HepG2 (cell line): ENCODE data around the gene SPAG7. TPM values are rescaled to one million over a fixed set of nuclear protein-coding genes. Genes with fewer than 3 reads are reported as not detected.

Experiments
- ATAC-seq: fragments of 200-7000 bp; cut with Tn5 transposase; 3 replicates; pipeline ENCODE4 v1.9.1; 2020; ENCODE audit warnings: mild to moderate bottlenecking, moderate library complexity
- BruUV-seq: library from RNA; stranded (reverse); fragments of 400-500 nt; replicated peaks from 2 replicates; lab custom pipeline; 2021; lab: Mats Ljungman, UMichigan
- CTCF ChIA-PET: fragments of 300-600 bp; formaldehyde crosslinking; extraction: SDS; loops from one replicate; lab custom pipeline; 2021; ENCODE audit warnings: low total read pairs, inconsistent platforms, low intra/inter-chr PET ratio; lab: Yijun Ruan, JAX
- POLR2A ChIA-PET: fragments of 350-600 bp; sonication (Branson Sonifier 250); formaldehyde crosslinking; loops from one replicate; lab custom pipeline; 2020; ENCODE audit warnings: antibody characterized with exemption, inconsistent platforms; lab: Yijun Ruan, JAX
- DNase-seq: peaks from one replicate; pipeline ENCODE4 v3.0.0-alpha.2; 2015; ENCODE audit warnings: low spot score
- FAIRE-seq: peaks from 3 replicates; lab custom pipeline; 2011; peaks lifted over from hg19 to GRCh38; lab: Jason Lieb, UNC
- H2AFZ ChIP-seq: one replicate; pipeline ENCODE4 v1.6.1; 2011; ENCODE audit warnings: low read length, inconsistent platforms
- H3K27ac ChIP-seq: fragments of 300-600 bp; 3 replicates; pipeline ENCODE4 v1.8.0; 2011; ENCODE audit warnings: mixed run types, mild to moderate bottlenecking, mixed read lengths, low read length, inconsistent platforms; ENCODE audit not compliant: insufficient read depth; ENCODE audit errors: extremely low read length
- H3K27me3 ChIP-seq, 2 experiments: fragments of 200-600 bp in 1 of 2; 2 replicates in 1 of 2; 3 replicates in 1 of 2; pipeline versions ENCODE4 v1.6.0 to v1.8.0; 2011; ENCODE audit warnings: low read length in 2 of 2, mild to moderate bottlenecking in 2 of 2, moderate library complexity in 2 of 2, inconsistent platforms in 1 of 2; ENCODE audit not compliant: insufficient read depth in 2 of 2, control insufficient read depth in 1 of 2
- H3K36me3 ChIP-seq, 2 experiments: fragments of 200-600 bp in 1 of 2; replicated peaks in 1 of 2; 2 replicates in 1 of 2; 3 replicates in 1 of 2; pipeline versions ENCODE4 v1.5.1 to v1.8.0; 2011; ENCODE audit warnings: low read length in 2 of 2, inconsistent platforms in 1 of 2; ENCODE audit not compliant: insufficient read depth in 2 of 2, control insufficient read depth in 1 of 2
- H3K4me1 ChIP-seq: 2 replicates; pipeline ENCODE4 v1.5.1; 2012; ENCODE audit warnings: low read length, inconsistent platforms; ENCODE audit not compliant: insufficient read depth
- H3K4me2 ChIP-seq: 2 replicates; pipeline ENCODE4 v1.6.0; 2011; ENCODE audit warnings: low read depth, low read length, inconsistent platforms
- H3K4me3 ChIP-seq, 3 experiments: fragments of 200-600 bp in 1 of 3; sonication (generic), shearing (Covaris generic) in 1 of 3; replicated peaks in 1 of 3; 2 replicates each; pipeline ENCODE4 v1.5.1; 2011 to 2016; ENCODE audit warnings: low read length in 3 of 3, inconsistent platforms in 2 of 3, low read depth in 2 of 3, mild to moderate bottlenecking in 2 of 3, control low read depth in 1 of 3, mixed read lengths in 1 of 3; ENCODE audit not compliant: insufficient read depth in 1 of 3
- H3K79me2 ChIP-seq: one replicate; pipeline ENCODE4 v1.6.1; 2011; ENCODE audit warnings: low read length, inconsistent platforms; ENCODE audit not compliant: insufficient read depth
- H3K9ac ChIP-seq: 2 replicates; pipeline ENCODE4 v1.6.0; 2011; ENCODE audit warnings: mild to moderate bottlenecking, low read depth, low read length, inconsistent platforms; ENCODE audit not compliant: insufficient read depth
- H3K9me3 ChIP-seq: 2 replicates; pipeline ENCODE4 v1.5.1; 2012; ENCODE audit warnings: mild to moderate bottlenecking, low read length
- H4K20me1 ChIP-seq: 2 replicates; pipeline ENCODE4 v1.6.0; 2011; ENCODE audit warnings: inconsistent platforms, mild to moderate bottlenecking, low read length, moderate library complexity; ENCODE audit not compliant: insufficient read depth
- KLF16 ChIP-seq, 2 experiments: sonication (generic) in 1 of 2; formaldehyde crosslinking in 1 of 2; IDR thresholded peaks; 2 replicates each; pipeline versions ENCODE4 v1.6.1 to v1.8.0; 2016 to 2023; ENCODE audit warnings: missing genetic modification reagents in 2 of 2, missing compliant biosample characterization in 1 of 2
- POLR2AphosphoS2 ChIP-seq: IDR thresholded peaks from 2 replicates; pipeline ENCODE4 v1.6.1; 2011; ENCODE audit warnings: low read depth, low read length, improper control_type of control experiment
- SRSF9 ChIP-seq: fragments of 200-400 bp; formaldehyde crosslinking; IDR thresholded peaks from 2 replicates; pipeline ENCODE4 v1.6.1; 2018; ENCODE audit warnings: borderline replicate concordance, mild to moderate bottlenecking, low read depth, low read length; ENCODE audit not compliant: insufficient read depth, poor library complexity, severe bottlenecking
- TRIM24 ChIP-seq: sonication (generic); formaldehyde crosslinking; IDR thresholded peaks from 2 replicates; pipeline ENCODE4 v1.8.0; 2022; ENCODE audit warnings: mild to moderate bottlenecking, missing genetic modification reagents
- ZFYVE20 ChIP-seq: sonication (generic); formaldehyde crosslinking; IDR thresholded peaks from 2 replicates; pipeline ENCODE4 v1.8.0; 2023; ENCODE audit warnings: low read depth, mild to moderate bottlenecking, moderate library complexity, missing genetic modification reagents, borderline replicate concordance
- WGBS: methylation state at CpG from one replicate; pipeline ENCODE4 v1.1.6; 2017; ENCODE audit warnings: low lambda C conversion rate; 5-methylcytosine and 5-hydroxymethylcytosine counted together
- in situ Hi-C: cut with HindIII; loops from 2 replicates; pipeline ENCODE4 v1.10.0; 2017; ENCODE audit warnings: low pct_unique_long_range_greater_than_20kb; ENCODE audit not compliant: extremely low pct_ligation_motif_present
- intact Hi-C: fragments of 100-400 bp; cut with micrococcal nuclease; formaldehyde crosslinking; loops from one replicate; pipeline ENCODE4 v1.10.0; 2022; ENCODE audit not compliant: unreplicated experiment
- polyA plus RNA-seq, 8 experiments: library from polyadenylated mRNA; depleted of rRNA in 3 of 8; stranded (reverse) in 7 of 8; unstranded in 1 of 8; fragments of >200 nt; fragmentation: Illumina TruSeq in 4 of 8; extraction: Trizol in 4 of 8; gene quantifications; 2 replicates each; pipeline versions ENCODE4 v1.2.1 to v1.2.3, GENCODE V29; 2011 to 2016; ENCODE audit warnings: low read depth in 4 of 8, missing spikeins in 1 of 8, mixed read lengths in 1 of 8; ENCODE audit not compliant: insufficient read depth in 1 of 8
- total RNA-seq, 5 experiments: library from RNA; depleted of rRNA; stranded (reverse); fragments of >200 nt; fragmentation: Illumina TruSeq; extraction: Trizol; gene quantifications; 2 replicates each; pipeline ENCODE4 v1.2.3, GENCODE V29; 2016; ENCODE audit warnings: low read depth in 1 of 5
- TF ChIP-seq, protein P1 (sequence below): sonication (generic); formaldehyde crosslinking; IDR thresholded peaks from 2 replicates; pipeline ENCODE4 v1.4.0; 2020; ENCODE audit warnings: mild to moderate bottlenecking, missing genetic modification reagents

SPAG7 gene
- total and polyA plus RNA-seq, 2 of the 13 experiments (the other 11 are each of a cell fraction or from before 2014, with no cell fraction given): 51.0 to 59.0 TPM

DNA sequence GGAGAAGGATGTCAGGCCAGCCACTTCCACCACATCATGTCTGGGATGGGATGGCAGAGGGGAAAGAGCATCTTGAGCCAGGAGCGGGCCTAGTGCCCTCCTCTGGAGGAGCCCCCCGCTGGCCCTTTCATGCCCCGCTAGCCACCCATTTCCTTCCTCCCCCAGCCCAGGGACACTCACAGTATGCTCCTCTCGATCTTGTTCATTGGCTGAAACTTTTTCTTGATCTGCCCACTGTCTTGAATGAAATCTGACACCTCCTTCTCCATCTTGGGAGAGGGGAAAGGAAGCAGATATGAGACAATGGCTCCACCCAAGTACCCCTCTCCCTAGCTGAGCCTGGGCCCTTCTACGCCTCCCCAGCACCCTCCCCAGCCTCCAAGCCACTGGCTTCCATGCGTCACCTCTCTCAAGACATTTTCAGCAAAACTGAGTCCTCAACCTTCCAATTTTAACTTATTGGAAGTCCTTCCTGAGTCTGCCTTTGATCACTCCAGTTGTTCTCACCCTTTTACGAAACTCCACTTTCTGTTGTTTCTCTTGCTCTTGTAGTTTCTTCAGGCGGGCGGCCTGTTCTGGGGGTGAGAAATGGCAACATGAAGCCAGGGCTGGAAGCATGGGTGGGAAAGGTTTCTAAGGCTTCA, 7.2 kb downstream of the SPAG7 start:
- FAIRE-seq: no peak
- no peak overlapping the region for H2AFZ ChIP-seq
- in situ Hi-C loops: no loop called here
- H3K27ac ChIP-seq: no peak overlapping the region
- intact Hi-C loops: loop anchor here (10.0 kb wide), 1 partner anchor 246 kb away; the partner anchor contains the start of gene ARRB2
- ATAC-seq: no peak
- BruUV-seq: no TSS peak
- POLR2A ChIA-PET: interaction anchor here (0.9 to 5.8 kb wide), 3 partner anchors 8 to 21 kb away, joined by 3 to 43 read pairs (median 5); partner anchors contain the start of genes ENO3, SLC25A11 and SPAG7
- H4K20me1 ChIP-seq: no peaks in the 10 kb centered on the region
- no peak overlapping the region for H3K4me2 ChIP-seq
- H3K9ac ChIP-seq: no peak overlapping the region
- 0 out of 2 replicates have a peak, but pooled peaks have one; percentile 30 for TF ChIP-seq POLR2AphosphoS2
- no peak for TF ChIP-seq KLF16 (CRISPR knock-in tag; IDR thresholded peaks at IDR 0.05)
- TF ChIP-seq, all 625 proteins: peak for 1
- H3K27me3 ChIP-seq: no peaks in the 10 kb centered on the region
- peaks cover 3 to 28% of the 10 kb centered on the region in 2 experiments; a peak in 3 of 5 replicates for H3K36me3 ChIP-seq
- no peaks in the 10 kb centered on the region for H3K79me2 ChIP-seq
- H3K9me3 ChIP-seq: no peaks in the 10 kb centered on the region
- DNase-seq: no peak
- WGBS: 92% methylated on average over 9 of the region's 9 CpGs
- no peak overlapping the region for H3K4me3 ChIP-seq
- CTCF ChIA-PET: no interaction called here
- 0 out of 2 replicates have a peak, but pooled peaks cover 4% of the 10 kb centered on the region for H3K4me1 ChIP-seq

DNA sequence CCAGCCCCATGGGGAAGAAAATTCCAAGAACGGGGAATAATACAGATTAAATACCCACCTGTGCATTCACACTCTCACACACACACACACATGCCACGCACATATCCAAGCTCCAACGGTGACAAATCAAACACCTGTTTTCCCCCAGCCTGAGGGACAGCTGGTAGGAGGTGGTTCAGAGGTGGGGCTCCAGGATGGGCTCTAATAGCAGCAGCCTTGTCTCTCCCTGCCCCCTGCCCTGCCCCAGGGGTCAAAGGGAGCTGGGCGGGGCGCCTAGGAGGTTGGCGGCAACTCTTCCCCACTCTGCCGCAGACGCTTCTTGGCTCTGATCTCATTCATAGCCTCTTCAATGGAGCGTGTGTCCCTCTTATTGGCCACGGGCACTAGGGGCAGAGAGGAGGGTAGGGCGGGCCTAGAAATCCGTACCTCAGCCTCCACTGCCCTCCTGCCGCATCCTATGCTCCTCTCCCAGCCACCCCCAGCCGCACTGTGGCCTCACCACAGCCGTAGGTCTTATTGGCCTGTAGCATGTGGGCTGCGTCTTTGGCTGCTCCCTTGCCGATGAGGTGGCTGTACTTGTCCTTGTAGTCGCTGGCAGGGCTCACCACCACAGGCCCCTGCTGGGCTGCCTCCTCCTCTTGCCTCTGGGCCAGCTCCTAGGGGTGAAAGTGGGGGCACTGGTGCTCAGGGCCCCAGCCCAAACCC, 8.2 kb downstream of the SPAG7 start:
- Histone ChIP-seq H4K20me1 (no peaks in the 10 kb centered on the region), H3K36me3 (peaks cover 3 to 27% of the 10 kb centered on the region in 2 experiments; a peak in 3 of 5 replicates), H3K79me2 (no peaks in the 10 kb centered on the region), H3K4me2 (no peak overlapping the region), H3K27ac (no peak overlapping the region), H3K9me3 (no peaks in the 10 kb centered on the region), H2AFZ (no peak overlapping the region), H3K9ac (no peak overlapping the region), H3K4me1 (0 out of 2 replicates have a peak, but pooled peaks cover 4% of the 10 kb centered on the region), H3K27me3 (no peaks in the 10 kb centered on the region), H3K4me3 (no peak overlapping the region)
- TSS peak; percentile 60 for BruUV-seq
- TF ChIP-seq ZFYVE20 (CRISPR knock-in tag): no peak
- no peak for TF ChIP-seq SRSF9
- TF ChIP-seq, protein P1, sequence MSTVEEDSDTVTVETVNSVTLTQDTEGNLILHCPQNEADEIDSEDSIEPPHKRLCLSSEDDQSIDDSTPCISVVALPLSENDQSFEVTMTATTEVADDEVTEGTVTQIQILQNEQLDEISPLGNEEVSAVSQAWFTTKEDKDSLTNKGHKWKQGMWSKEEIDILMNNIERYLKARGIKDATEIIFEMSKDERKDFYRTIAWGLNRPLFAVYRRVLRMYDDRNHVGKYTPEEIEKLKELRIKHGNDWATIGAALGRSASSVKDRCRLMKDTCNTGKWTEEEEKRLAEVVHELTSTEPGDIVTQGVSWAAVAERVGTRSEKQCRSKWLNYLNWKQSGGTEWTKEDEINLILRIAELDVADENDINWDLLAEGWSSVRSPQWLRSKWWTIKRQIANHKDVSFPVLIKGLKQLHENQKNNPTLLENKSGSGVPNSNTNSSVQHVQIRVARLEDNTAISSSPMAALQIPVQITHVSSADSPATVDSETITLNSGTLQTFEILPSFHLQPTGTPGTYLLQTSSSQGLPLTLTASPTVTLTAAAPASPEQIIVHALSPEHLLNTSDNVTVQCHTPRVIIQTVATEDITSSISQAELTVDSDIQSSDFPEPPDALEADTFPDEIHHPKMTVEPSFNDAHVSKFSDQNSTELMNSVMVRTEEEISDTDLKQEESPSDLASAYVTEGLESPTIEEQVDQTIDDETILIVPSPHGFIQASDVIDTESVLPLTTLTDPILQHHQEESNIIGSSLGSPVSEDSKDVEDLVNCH (CRISPR knock-in tag): no peak
- no peak for TF ChIP-seq TRIM24 (CRISPR knock-in tag)
- POLR2A ChIA-PET: interaction anchor here (0.9 to 5.8 kb wide), 3 partner anchors 8 to 20 kb away, joined by 3 to 43 read pairs (median 5); partner anchors contain the start of genes ENO3, SLC25A11 and SPAG7
- WGBS: 94% methylated on average over 18 of the region's 18 CpGs
- peak; percentile 18; the same call in 2 of the 3 replicates for ATAC-seq
- intact Hi-C loops: no loop called here
- DNase-seq: no peak
- no peak for FAIRE-seq
- in situ Hi-C loops: no loop called here
- CTCF ChIA-PET: no interaction called here
